ENCODE data around the gene IQSEC1. TPM values are rescaled to one million over a fixed set of nuclear protein-coding genes. Genes with fewer than 3 reads are reported as not detected.
A peak's percentile ranks its signal among the peaks of the same experiment; 100 is the strongest.

IQSEC1 gene
- total and polyA plus RNA-seq, 9 of the 15 experiments (the other 6 are each of a cell fraction or from before 2014, with no cell fraction given) = 0.56 to 39.0 (median 6.8) TPM

DNA sequence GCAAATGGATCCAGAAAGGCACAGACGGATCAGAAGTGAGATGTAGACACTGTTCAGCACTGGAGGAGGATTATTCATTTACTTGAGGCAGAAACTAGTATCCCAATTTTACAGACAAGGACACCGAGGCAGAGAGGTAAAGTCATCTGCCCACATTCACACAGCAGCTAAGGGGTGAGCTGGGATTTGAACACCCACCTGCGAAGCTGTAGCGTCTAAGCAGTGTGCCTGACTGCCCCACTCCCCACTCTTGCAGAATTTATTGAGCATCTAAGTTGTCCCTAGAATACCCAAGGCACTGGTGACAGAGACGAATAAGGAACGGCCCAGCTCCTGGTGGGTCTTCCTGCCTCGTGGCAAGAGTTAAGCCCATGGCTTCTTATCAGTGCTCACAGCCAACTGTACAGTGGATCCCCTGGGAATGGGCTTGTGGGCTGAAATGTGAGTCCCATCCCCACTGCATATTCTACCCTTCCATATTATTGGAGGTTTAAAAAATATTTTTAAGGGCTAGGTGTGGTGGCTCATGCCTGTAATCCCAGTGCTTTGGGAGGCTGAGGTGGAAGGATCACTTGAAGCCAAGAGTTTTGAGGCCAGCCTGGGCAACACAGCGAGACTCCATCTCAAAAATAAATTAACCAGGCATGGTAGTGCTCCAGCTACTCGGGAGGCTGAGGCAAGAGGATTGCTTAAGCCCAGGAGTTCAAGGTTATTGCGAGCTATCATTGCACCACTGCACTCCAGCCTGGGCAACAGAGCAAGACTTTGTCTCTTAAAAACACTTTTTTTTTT, 77.6 kb downstream of the IQSEC1 start (continued):
- TF ChIP-seq GABPA (tag; conservative IDR thresholded peaks at IDR 0.05; ENCODE audit: low read depth) = no peak
- TF ChIP-seq ZNF668 (CRISPR knock-in tag; IDR thresholded peaks at IDR 0.05) = peak; percentile 44; the same call in 1 of the 2 replicates
- no peak for TF ChIP-seq CHD4 (IDR thresholded peaks at IDR 0.05; ENCODE audit: insufficient read depth, insufficient replicate concordance, low read depth, low read length, poor library complexity, severe bottlenecking)
- TF ChIP-seq ZNF239 (CRISPR knock-in tag; IDR thresholded peaks at IDR 0.05) = no peak

DNA sequence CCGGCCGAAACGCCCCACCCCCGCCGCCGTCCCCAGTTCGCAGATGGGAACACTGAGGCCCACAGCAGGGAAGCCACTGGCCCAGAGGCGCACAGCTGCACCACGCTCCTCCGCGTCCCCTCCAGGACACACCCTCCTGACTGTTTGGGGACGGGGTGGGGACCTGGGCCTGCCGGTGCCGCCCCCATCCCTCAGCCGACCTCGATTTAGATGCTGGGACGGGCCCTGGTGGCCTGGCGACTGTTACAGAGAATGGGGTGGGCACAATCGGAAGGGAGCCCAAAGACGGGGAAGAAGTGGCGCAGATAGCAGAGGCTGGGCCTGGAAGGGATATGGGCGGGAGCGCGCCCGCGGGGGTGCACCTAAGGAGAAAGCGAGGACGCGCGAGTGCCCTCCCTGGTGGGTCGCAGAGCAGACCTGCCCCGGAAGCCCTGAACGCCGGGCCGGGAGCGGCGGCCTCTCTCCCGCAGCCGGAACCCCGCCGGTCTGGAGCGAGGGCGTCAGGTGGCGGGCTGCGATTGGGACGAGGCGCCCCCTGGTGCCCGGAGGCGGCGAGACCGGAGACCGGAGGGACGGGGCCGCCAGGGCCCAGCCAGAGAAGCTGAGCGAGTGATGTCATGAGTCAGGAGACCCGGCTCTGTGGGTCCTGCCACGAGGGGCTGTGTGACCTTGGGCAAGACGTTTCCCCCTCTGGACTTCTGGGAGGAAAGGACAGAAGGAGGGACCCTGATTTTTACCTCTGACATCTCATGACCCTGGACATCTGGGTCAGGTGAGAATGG, 78.4 kb downstream of the IQSEC1 start:
- FAIRE-seq (peak; percentile 60), DNase-seq (ENCODE audit: extremely low read depth in 1 of 4, low spot score in 3 of 4) (peak; percentile 94 to 97 (median 96)), ATAC-seq (peak; percentile 83)
- BruUV-seq (replicated peaks) = no TSS peak
- Histone ChIP-seq H3K4me3 (peak overlapping the region; percentile 73), H3K79me2 (ENCODE audit: control insufficient read depth, insufficient read depth, low read length) (peaks cover 19% of the 10 kb centered on the region), H3K9me1 (ENCODE audit: control insufficient read depth, insufficient read depth, low read length) (peaks cover 4% of the 10 kb centered on the region), H3K4me2 (ENCODE audit: insufficient read depth, low read length) (peak overlapping the region; percentile 95), H3K4me1 (replicated peaks in 1 of 2; ENCODE audit: control insufficient read depth in 2 of 2, insufficient read depth in 2 of 2, low read length in 2 of 2) (peaks cover 37 to 60% of the 10 kb centered on the region in 2 experiments), H3K27ac (ENCODE audit: extremely low read depth, low read depth, low read length) (peak overlapping the region; percentile 81), H3K9ac (ENCODE audit: insufficient read depth in 1 of 2, low read depth in 2 of 2, low read length in 2 of 2) (peak overlapping the region; percentile 77 to 97), H2AFZ (ENCODE audit: low read depth, low read length) (peak overlapping the region; percentile 86), H3K36me3 (ENCODE audit: control insufficient read depth, insufficient read depth, low read length) (no peaks in the 10 kb centered on the region), H3K27me3 (ENCODE audit: control insufficient read depth in 2 of 2, insufficient read depth in 2 of 2, low read length in 2 of 2) (no peaks in the 10 kb centered on the region), H4K20me1 (replicated peaks; ENCODE audit: control insufficient read depth, insufficient read depth, low read length) (no peaks in the 10 kb centered on the region), H3K9me3 (replicated peaks; ENCODE audit: control insufficient read depth, insufficient read depth, low read depth, low read length) (no peaks in the 10 kb centered on the region)
- POLR2A ChIA-PET = interaction anchor here (0.7 to 4.3 kb wide), 9 partner anchors 8 to 158 kb away, joined by 3 to 18 read pairs (median 5); no protein-coding TSS in a partner anchor
- in situ Hi-C loops (cut with MboI) = no loop called here
- under 1% methylated on average over 51 of the region's 58 CpGs for WGBS (ENCODE audit: insufficient coverage, low coverage, missing lambda C conversion rate)
- intact Hi-C loops (cut with micrococcal nuclease) = loop anchor here (1.0 to 10.0 kb wide), 5 partner anchors 18 to 510 kb away; partner anchors contain the start of genes CAND2 and TSEN2
- CTCF ChIA-PET (ENCODE audit: low intra/inter-chr PET ratio) = interaction anchor here (0.6 to 2.1 kb wide), 4 partner anchors 10 to 127 kb away, joined by 3 to 5 read pairs (median 4); no protein-coding TSS in a partner anchor
- TF ChIP-seq FUS (optimal IDR thresholded peaks at IDR 0.05; ENCODE audit: low read depth, low read length) = no peak
- no peak for TF ChIP-seq ZNF174 (CRISPR knock-in tag; IDR thresholded peaks at IDR 0.05)
- no peak for TF ChIP-seq RUNX1 (IDR thresholded peaks at IDR 0.05; ENCODE audit: low read depth)
- TF ChIP-seq ZSCAN29 (IDR thresholded peaks at IDR 0.05) = no peak; the same call in 1 of the 2 replicates
- TF ChIP-seq, protein P1, sequence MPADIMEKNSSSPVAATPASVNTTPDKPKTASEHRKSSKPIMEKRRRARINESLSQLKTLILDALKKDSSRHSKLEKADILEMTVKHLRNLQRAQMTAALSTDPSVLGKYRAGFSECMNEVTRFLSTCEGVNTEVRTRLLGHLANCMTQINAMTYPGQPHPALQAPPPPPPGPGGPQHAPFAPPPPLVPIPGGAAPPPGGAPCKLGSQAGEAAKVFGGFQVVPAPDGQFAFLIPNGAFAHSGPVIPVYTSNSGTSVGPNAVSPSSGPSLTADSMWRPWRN (IDR thresholded peaks at IDR 0.05; ENCODE audit: low read depth) = no peak
- peak; percentile 94 for TF ChIP-seq HDAC2 (IDR thresholded peaks at IDR 0.05)
- TF ChIP-seq ZNF3 (CRISPR knock-in tag; IDR thresholded peaks at IDR 0.05) = no peak
